RPMI7951 (cell line): ENCODE data around the gene PDK2. TPM values are rescaled to one million over a fixed set of nuclear protein-coding genes. Genes with fewer than 3 reads are reported as not detected.

Experiments used
- DNase-seq: peaks from one replicate; pipeline ENCODE4 v3.0.0-alpha.2; 2012; ENCODE audit warnings: low read depth
- total RNA-seq: library from RNA; depleted of rRNA; stranded (reverse); fragments of >200 nt; shearing (Covaris generic); gene quantifications from 2 replicates; pipeline ENCODE4 v1.2.3, GENCODE V29; 2014

The PDK2 gene
- total RNA-seq, 1 experiment from 2014 or later: 19.2 TPM

DNA sequence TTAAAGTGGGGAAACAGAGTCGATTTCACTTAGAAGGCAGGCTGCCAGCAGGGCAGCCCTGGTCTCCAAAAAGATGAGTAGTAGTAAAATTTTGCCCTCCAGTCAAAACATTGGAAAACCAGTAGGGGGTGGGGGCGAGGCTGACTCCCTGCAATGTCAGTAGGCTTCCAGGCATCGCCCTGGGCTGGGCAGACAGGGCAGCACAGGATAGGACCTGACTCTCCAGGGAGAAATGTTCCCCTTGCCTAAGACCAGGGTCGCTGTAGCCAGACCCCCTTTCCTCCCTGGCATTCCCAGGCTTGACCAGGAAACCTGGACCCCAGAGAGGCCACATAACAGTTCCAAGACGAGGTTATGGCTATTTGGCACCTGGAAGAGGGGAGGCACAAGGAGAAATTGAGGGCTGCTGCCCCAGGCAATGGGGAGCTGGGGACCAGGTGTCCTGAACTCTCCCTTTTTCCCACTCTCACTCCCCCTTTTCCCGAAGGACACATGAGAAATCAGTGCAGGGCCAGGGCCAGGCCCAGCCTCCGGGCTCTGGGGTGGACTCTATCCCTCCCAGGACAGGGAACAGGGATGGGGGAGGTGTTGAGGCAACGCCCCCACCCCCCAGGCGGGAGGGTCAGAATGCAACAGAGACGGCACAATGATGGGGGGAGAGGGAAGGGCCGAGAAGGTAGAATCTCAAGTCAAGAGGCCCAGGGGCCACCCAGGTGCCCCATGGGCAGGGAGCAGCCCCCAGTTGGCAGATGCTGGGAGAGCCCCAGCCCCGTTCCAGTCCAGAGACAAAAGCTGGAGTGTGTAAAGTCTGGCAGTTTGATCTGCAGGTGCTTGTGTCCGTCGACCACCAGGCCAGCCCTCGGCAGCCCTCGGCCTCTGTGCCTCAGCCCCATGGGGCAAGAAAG, 39.3 kb downstream of the PDK2 start:
- DNase-seq: no peak

DNA sequence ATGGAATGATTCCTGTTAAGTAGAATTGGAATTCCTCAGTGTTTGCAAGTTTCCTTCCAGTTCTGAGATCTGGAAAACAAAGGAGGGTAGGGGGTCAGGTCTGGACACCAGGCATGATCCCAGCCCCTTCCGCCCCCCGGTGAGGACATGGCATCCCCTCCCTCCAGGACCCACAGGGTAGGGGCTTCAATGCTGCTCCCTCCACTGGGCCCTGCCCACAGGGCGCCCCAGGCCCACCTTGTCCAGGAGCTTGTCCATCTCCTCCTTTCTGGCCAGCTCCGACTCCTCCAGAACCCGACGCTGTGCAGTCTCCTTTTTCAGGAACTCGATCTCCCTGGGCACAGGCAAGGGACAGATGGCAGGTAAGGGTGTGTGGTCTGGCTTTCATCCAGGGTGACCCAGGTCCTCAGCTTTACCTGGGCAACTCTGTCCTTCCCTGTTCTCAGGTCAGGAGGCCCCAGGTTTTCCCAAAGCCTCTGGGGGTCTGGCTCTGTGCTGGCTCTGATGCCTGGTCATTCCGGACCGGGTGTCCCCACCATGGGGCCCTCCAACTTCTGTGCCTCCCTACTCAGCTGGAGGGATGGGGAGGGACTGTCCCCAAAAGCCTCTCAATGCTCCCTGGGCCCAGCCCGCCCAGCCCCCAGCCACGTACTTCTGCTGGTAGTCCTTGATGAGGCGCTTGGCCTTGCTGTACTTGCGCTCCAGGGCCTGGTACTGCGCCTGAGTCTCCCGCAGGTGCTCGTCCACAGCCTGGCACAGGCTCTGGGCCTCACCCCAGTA, 40.4 kb downstream of the PDK2 start:
- DNase-seq: no peak

DNA sequence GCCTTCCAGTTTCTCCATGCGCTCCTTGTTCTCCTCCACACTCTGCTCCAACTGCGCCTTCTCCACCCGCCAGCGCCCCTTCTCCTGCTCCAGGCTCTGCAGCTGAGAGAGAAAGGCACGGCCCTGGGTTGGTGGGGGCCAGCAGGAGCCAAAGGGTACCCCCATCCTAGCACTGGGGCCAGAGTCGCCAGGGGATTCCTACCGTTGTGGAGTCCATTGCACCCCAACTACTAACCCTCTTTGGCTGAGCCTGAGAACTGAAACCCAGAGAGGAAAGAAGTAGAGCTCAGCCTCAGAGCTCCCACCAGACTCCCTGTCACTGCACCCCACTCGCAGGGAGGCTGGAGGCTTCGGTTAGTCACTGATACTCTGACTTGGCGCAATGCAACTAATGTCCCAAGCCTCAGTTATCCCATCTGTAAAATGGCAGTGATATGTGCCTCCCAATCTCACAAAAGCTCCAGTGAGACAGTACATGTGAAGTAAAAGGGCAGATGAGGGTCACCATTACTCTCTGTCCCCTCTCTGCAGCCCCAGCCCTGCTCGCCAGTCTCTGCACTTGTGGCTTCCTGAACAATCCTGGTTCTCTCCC, 41.0 kb downstream of the PDK2 start:
- DNase-seq: no peak

DNA sequence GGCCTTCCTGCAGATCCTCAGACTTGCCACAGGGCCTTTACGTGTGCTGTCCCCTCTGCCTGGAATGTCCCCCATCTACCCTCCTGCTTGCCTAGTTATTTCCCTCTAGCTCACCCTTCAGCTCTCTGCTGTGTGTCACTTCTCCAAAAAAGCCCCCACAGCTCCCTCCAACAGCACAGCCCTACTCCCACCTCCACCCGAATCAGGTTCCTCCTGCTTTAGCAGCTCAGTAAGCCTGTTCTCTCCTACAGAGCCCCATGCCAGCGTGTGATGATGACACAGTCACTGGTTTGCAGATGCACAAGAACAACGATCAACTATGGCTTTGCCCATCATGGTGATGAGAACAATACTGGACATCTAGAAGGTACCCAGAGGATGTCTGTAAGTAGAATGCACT, 41.9 kb downstream of the PDK2 start:
- no peak for DNase-seq

DNA sequence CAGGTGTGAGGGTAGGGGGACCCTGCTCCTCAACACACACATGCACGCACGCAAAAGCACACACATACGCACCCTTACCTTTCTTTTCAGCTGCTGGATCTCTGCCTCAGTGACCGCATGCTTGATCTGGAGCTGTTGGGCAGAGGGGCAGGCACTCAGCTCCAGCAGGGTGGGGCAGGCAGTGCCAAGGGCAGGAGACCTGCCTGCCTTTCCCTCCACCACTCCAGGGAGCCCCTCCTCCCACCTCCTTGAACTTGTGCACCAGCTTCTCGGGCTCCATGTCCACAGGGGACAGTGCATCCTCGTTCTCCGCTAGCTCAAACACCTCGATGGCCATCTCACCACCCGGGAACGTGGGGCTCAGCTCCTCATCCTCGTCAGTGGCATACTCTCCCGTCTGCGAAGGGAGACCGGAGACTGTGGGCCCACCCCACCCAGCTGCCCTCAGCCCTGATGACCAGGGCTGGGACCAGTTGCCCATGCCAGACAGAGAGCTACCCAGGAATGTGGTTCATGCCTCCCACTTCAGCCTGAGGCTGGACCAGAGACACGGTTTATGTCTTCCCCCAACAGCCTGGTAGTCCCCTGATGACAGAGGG, 44.1 kb downstream of the PDK2 start:
- DNase-seq: no peak

DNA sequence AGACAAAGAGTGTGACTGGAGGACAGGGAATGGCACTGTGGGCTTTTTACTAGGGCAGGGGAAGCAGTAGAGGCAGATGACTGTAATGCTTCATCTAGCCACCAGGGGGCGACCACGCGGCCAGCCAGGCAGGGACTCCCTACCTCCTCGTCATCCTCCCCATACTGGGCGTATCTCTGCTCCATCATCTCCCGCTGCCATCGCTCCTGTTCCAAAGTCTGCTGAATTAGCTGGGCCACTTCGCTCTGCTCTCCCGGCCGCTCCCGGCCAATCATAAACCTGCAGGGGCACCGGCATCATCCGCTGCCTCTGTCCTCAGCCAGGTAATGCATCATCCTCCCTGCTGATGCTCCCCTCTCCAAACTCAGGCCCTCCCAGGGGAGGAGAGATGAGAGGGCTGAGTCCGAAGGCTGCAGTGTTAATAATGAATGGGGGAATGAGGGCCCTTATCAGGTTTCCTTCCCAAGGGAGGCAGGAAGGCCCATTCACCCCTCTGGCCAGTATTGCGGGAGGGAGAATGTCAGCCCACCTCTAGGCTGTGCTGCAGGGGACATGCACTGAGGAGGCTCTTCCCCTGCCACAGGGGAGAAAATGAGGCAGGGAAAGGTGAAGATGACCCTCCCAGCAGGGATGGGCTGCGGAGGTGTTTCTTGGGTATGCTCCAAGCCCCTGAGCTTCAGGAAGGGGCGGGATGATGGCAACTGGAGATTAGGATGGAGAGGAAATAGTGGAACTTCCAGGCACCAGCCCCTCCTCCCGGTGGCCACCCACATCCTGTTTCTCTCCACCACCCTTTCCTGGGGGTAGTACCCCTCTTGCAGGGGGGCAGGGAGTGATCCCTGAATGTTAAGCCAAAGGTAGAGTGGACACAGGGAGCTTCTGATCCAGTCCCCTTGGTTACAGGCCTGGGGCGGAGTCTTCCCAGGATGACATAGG, 45.1 kb downstream of the PDK2 start:
- DNase-seq: peak; percentile 54

DNA sequence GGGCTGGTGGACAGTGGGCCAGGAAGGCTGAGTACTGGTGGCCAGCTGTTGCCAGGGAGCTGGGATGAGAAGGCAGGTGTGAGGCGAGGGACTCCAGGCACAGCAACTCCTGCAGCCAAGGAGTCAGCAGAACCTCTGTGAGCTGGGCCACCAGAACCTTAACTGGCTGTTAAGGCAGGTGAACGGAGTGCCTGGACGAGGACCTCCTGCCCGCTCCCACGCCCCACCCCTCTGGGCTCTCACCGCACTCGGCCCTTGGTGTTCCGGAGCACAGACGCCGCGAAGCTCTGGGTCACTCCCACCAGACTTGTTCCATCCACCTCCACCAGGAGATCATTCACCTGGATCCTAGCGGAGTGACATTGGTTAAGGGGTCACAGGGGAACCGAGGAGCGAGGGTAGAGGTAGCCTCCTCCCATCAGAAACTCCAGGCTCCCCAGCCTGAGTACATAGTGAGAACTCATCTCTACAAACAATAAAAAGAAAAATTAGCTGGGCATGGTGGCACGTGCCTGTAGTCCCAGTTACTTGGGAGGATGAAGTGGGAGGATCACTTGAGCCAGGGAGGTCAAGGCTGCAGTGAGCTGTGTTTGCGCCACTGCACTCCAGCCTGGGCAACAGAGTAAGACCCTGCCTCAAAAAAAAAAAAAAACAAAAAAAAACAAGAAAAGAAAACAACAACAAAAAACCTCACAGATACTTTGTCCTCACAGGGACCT, 46.0 kb downstream of the PDK2 start:
- no peak for DNase-seq

DNA sequence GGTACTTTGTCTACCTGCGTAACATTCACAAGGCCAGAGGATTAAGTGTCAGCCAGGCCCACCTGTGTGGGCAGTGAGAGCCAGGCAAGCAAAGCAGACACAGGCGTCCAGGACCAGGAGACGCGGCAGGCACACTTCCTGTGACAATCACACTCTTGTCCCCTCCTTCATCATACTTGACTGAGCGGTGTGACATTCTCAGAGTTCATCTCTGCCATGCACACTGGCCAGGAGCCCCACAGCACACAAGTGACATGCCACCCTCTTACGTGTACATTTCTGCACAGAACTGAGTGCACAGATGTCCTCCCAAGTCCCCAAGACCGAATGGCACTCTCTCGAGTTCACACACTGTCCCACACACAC, 46.6 kb downstream of the PDK2 start:
- DNase-seq: no peak

DNA sequence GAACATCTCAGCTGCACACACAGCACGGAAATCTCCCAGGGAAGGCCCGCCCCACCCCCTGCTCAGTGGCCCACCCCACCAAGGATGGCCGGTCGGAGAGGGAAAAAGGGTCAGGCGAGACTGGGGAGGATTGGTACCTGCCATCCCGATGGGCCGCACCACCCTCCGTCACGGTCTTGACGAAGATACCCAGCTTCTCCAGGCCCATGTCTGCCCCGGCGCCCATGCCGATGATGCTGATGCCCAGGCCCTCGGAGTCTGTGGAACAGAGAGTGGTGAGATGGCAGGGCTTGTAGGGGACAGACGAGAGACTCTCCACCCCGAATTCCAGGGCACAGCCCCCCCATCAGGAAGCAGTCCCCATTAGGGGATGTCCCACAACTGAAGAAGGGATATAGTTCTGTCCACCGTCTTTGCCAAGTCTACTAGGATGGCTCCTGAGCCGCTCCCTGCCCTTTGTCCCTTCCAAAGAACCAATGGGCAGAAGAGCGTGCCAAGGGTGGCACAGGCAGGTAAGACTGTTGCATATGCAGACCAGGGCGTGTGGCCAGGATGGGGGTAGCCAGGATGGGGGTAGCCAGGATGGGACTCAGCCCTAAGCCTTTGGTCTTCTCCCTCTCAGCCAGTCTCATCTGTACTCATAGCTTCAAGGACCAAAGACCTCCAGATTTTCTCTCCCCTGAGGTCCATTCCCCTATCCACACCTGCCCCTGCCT, 48.5 kb downstream of the PDK2 start:
- no peak for DNase-seq

DNA sequence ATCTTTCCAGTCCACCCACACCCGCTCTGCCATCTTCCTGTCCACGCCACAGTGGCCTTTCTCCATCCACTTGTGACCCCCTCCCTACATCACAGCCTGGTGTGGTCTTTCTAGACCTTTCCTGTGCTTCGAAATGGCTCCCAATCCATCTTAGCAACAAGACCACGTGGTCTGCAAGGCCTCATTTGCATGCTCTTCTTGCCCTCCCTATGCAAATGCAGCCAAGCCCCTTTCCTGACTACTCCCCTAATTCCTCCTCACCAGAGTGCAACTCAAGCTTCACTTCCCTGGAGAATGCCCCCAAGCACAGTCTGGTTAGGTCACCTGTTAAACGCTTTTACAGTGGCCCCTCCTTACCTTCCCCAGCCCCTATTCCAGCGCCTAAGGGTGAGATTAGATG, 49.2 kb downstream of the PDK2 start:
- DNase-seq: no peak

DNA sequence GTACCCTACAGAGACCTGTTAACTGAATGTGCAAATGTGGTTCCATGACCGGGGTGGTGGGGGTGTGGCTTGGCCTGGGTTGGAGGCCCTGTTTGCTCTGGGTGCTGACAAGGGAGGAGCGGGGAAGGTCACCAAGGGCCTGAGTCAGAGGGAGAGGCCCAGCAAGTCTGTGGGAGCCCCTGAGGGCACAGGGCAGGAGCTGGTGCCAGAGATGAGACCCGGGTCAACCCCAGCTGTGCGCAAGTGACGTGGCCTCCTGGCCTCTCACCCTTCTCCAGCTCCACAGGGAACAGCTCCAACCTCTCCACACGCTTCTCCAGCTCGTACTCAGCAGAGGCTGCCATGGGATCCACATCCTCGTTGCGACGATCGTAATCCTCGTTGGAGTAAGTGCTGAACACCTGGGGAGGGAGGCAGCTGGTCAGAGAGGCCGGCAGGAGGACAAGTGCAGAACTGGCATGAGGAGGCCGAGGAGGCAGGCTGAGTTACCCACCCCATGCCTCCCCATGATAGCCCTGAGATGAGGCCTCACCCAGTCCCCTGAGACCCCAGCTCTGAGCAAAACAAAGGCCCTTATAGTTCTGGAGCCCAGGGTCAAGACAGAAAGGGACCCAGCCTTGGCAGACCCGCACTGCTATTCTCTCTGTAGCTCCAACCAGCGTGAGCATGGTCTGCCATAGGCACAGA, 49.8 kb downstream of the PDK2 start:
- DNase-seq: peak; percentile 93

DNA sequence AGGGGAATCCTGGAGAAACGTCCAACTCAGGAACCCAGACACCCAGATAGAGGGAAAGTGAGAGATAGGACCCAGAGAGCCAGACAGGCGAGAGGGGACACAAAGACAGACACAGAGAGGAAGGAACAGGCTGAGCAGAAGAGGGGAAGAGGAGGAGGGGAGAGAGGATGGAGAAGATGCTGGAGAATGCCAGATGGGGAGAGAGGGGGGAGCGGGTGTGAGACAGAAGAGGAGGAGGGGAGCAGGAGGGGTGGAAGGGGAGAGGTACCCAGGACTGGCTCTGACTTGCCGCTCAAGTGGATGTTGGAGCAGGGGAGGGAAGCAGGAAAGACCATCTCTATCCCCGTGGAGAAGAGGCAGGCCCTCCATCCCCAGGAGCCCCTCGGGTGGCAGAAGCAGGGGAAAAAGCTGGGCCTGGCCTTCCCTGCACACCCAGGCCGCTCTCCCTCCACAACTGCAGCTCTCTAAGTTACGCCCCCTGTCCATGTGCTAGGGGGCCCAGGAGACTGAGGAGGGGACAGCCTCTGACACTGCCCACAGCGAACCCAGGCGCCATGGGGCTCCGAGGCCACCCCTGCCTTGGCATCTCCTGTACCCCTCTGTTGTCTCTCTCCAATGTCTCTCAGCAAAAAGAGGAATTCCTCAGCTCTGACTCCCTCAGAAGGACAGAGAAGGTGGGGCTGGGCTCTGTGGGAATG, 50.5 kb downstream of the PDK2 start:
- DNase-seq: no peak

DNA sequence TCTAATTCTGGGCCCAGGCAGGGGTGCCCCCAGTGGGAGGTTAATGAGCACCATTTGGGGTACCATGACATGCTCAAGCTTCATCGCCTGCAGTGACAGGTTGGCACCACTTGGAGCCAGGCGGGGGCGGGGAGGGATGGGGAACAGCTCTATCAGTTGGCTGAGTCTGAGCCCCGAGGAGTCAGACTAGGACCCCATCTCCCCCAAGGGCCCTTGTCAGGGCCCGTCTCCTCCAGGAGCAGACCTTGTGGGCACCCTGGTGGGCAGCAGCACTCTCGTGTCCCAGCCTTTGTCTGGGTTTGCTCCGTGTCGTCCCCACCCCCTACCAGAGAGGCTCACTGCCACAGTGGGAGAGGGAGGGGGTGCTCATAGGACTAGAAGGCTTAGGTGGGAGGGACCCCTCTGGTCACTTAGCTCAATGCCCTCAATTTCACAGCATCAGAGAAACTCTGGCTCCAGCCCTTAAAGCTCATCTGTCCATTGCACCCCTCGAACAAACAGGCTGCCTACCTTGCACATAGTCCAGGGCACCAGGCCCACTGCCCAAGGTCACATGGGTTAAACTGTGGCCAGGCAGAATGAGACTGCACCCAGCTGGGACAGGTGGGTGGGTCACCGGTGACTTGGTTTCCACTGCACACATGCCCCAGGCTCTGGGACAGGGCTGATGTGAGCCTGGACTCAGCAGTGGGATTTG, 51.2 kb downstream of the PDK2 start:
- DNase-seq: no peak

DNA sequence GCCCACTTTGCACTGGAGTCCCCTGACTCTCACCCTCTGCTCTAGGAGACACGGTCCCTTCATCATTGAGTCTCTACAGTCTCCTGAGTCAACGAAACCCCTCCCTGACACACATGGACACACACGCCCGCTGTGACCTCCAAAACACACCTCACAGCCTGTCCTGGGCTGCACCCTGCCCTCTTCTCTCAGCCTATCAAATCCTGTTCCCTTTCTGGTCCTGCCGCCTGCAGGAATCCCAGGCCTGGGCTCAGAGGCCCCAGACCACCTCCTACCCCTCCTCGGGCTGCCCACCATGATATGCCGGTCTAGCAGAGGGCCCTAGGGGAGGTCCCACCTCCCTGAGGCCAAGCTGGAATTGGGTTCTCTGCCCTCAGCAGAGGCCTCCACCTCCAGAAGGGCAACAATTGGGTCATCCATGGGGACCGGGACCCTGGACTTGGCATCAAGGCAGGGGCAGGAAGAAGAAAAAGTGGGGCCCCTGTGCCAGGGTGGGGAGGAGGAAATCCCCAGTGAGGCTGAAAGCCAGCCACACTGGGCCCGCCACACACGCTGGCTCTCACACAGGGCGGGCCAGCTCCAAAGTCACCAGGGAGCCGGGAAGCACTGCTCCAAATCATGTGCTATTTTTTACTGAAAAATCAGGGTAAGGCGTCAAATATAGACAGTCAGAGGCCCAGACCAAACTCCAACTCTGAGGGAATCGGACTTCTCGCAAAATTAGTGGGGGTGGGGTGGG, 51.9 kb downstream of the PDK2 start:
- no peak for DNase-seq

DNA sequence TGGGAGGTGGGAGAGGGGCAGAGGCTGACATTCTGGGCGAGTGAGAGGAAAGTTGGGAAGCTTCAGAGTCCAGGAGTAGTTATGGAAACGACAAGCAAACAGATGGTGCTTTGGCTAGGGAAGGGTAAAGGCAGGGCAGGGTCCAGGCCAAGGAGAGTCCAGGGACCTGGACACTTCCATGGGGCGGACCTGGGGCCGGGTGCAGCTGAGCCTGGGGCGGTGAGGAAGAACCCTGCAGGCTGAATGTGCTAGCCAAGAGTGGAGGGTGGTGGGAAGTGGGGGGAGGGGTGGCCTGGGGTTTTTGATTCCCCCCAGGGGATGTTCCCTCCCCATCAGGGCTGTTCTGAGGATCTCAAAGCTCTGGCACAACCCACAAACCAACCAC, 52.7 kb downstream of the PDK2 start:
- DNase-seq: peak; percentile 45

DNA sequence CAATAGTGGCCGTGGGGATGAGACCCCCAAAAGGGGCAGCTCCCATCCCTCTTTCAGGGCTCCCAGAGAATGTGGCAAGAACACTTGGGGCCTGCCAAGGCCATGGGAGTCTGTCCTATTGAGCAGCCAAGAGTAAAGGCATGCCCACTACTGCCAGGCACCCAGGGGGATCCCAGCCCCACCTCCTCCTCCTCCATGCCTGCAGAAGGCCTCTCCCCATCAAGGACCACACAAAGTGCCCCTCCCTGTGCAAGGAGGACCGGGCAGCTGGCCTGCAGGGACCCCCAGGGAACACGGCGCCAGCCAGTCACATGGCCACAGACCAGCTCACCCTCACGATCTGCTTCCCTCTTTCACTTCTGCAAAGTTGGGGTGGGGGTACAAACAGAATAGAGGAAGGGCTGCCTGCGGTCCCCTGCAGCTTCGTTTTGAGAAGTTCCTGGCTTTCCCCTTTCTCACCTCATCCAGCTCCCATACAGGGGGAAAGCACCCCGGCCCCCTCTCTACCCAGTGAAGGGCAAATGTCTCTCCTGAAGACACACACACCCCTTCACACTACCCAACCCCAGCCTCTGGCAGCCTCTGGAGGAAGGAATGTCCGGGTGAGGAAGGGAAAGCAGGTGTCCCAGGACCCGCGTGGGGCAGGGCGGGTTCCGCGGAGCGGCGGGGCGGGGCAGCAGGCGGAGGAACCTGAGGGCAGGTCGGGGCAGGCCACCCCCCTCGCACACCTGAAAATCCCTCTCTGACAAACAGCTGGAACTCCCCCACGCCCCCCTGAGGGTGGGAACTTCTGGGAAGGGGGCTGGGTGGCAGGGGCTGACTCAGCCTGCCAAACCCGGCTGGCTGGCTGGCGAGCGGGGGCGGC, 53.3 kb downstream of the PDK2 start:
- no peak for DNase-seq

DNA sequence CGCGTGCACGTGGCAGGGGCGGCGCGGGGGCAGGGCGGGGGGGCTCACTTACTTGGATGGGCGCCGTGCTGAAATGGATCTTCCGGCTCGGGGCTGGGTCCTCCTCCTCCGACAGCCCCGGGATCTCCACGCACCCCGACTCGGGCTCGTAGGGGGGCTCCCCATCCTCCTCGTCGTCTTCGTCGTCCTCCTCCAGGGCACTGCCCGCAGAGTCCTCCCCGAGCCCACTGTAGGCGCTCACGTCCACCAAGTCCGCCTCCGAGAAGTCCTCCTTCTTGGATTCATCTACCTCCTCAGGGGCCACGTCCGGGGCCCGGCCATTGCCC, 53.9 kb downstream of the PDK2 start:
- DNase-seq: no peak
